Stimulated activated naive CD8-positive, alpha-beta T cell treated with anti-CD3 and anti-CD28 coated beads, Interleukin-15, amount 100 ng/mL, for 72 hours (primary cell): ENCODE data around the gene OR6C6.
"Not testable (repeated sequence)": the region's sequence is repeated elsewhere in the genome, so short reads cannot be mapped to it uniquely, and the experiment has no call there.

Source experiments
- ATAC-seq: fragments of 150-1000 bp; cut with Tn5 transposase; 2 replicates; pipeline ENCODE4 v1.10.0; 2021; ENCODE audit warnings: mild to moderate bottlenecking, moderate library complexity
- DNase-seq, 2 donors: peaks; one replicate each; pipeline ENCODE4 v3.0.0; 2021 to 2022
- H3K27ac Mint-ChIP-seq, 2 donors: one replicate each; pipeline ENCODE4 v1.8.0; 2022; ENCODE audit warnings: mild to moderate bottlenecking in 2 of 2, mixed read lengths in 2 of 2, moderate library complexity in 2 of 2
- H3K27me3 Mint-ChIP-seq: one replicate; pipeline ENCODE4 v1.8.0; 2022; ENCODE audit warnings: mixed read lengths
- H3K4me1 Mint-ChIP-seq: one replicate; pipeline ENCODE4 v1.8.0; 2022; ENCODE audit warnings: mild to moderate bottlenecking, mixed read lengths
- H3K4me3 Mint-ChIP-seq, 2 donors: one replicate each; pipeline ENCODE4 v1.8.0; 2022; ENCODE audit warnings: mild to moderate bottlenecking in 2 of 2, mixed read lengths in 2 of 2, moderate library complexity in 1 of 2
- H3K9me3 Mint-ChIP-seq, 2 donors: one replicate each; pipeline ENCODE4 v1.8.0; 2022; ENCODE audit warnings: mixed read lengths in 2 of 2

OR6C6 gene

GRCh38 chr12:55296469-55296868 is at the start of gene OR6C6:
Gene OR6C6, minus strand, starts transcription at chr12:55296569. Its CDS starts 1,337 bp downstream, at chr12:55295232.
- no peak for DNase-seq
- ATAC-seq: no peak
- H3K27me3 Mint-ChIP-seq: peaks cover 22% of the 10 kb centered on the region
- no peak within 1 kb of the TSS for H3K4me3 Mint-ChIP-seq
- no peaks in the 10 kb centered on the region for H3K4me1 Mint-ChIP-seq
- no peak within 1 kb of the TSS for H3K27ac Mint-ChIP-seq
- peaks cover 0 to 4% of the 10 kb centered on the region in 2 donors for H3K9me3 Mint-ChIP-seq

GRCh38 chr12:55336002-55336401 is 39.6 kb upstream of the OR6C6 start:
- ATAC-seq: no peak
- Mint-ChIP-seq H3K4me3 (no peak overlapping the region), H3K9me3 (no peaks in the 10 kb centered on the region), H3K27me3 (peaks cover 34% of the 10 kb centered on the region), H3K27ac (no peak overlapping the region), H3K4me1 (no peaks in the 10 kb centered on the region)
- no peak for DNase-seq

DNA sequence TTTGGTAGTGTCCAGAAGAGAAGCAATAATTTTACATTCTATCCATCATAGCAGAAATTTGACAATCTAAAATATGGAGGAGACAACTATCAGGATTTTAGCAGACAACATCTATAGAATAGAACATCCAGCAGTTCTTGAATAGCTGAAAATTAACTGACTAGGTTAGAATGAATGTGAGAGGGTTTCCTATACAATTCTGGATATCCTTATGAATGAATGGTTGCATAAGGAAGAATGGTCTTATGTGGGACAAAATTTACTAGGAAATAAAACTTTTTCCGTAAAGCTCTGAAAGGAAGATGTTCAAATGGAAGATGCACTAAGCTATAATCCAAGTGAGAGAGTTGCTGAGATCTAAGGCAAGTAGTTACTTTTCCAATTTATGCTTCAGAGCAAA is 34.1 kb upstream of the OR6C6 start, which contains the start of gene OR6C3:
Gene OR6C3, plus strand, starts transcription at position 301 of the 400 bp plus-strand sequence. CDS start 955 bp downstream, outside the sequence.
- H3K27ac Mint-ChIP-seq: peak within 1 kb of the TSS in 1 of 2 donors; percentile 22
- peaks cover 15% of the 10 kb centered on the region for H3K27me3 Mint-ChIP-seq
- no peak within 1 kb of the TSS for H3K4me3 Mint-ChIP-seq
- no peaks in the 10 kb centered on the region for H3K9me3 Mint-ChIP-seq
- ATAC-seq: no peak
- no peak for DNase-seq
- H3K4me1 Mint-ChIP-seq: no peaks in the 10 kb centered on the region

GRCh38 chr12:55325801-55326200 is 29.4 kb upstream of the OR6C6 start:
- not testable (repeated sequence) for ATAC-seq, H3K27ac Mint-ChIP-seq, H3K9me3 Mint-ChIP-seq, DNase-seq, H3K4me3 Mint-ChIP-seq, H3K4me1 Mint-ChIP-seq
- peaks cover 16% of the 10 kb centered on the region for H3K27me3 Mint-ChIP-seq

GRCh38 chr12:55320201-55320600 is 23.8 kb upstream of the OR6C6 start:
- H3K4me1 Mint-ChIP-seq: no peaks in the 10 kb centered on the region
- peaks cover 22% of the 10 kb centered on the region for H3K27me3 Mint-ChIP-seq
- ATAC-seq: no peak
- no peak overlapping the region for H3K27ac Mint-ChIP-seq
- DNase-seq: no peak
- no peak overlapping the region for H3K4me3 Mint-ChIP-seq
- no peaks in the 10 kb centered on the region for H3K9me3 Mint-ChIP-seq

DNA sequence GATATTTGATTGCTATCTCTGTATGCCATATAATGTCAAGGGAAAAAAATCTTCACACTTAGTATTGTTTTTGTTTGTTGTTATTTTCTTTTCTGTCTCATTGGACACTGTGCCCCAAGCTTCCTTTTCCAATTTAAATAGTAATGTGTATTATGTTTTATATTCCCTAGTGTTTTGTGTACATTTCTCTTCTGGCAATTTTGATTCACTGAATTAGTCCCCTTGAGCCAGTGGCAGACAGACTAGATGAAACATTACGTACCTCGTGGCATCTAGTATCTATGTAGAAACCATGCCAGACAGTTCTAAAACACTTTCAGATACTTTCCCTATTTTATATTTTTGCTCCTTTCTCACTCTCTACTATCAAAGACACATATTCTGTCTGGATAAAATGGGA is 17.7 kb upstream of the OR6C6 start, which contains the start of gene OR6C1:
Gene OR6C1, plus strand, starts transcription at position 301 of the 400 bp plus-strand sequence. CDS start 6,257 bp downstream, outside the sequence.
- H3K27me3 Mint-ChIP-seq: peaks cover 14% of the 10 kb centered on the region
- no peak within 1 kb of the TSS for H3K27ac Mint-ChIP-seq
- ATAC-seq (no peak), DNase-seq (no peak)
- no peak within 1 kb of the TSS for H3K4me3 Mint-ChIP-seq
- no peaks in the 10 kb centered on the region for H3K9me3 Mint-ChIP-seq
- H3K4me1 Mint-ChIP-seq: no peaks in the 10 kb centered on the region

GRCh38 chr12:55289999-55290398 is 6.4 kb downstream of the OR6C6 start:
- DNase-seq (no peak), ATAC-seq (no peak)
- Mint-ChIP-seq H3K27ac (no peak overlapping the region), H3K4me3 (no peak overlapping the region), H3K9me3 (no peaks in the 10 kb centered on the region), H3K27me3 (peaks cover 18% of the 10 kb centered on the region), H3K4me1 (no peaks in the 10 kb centered on the region)

DNA sequence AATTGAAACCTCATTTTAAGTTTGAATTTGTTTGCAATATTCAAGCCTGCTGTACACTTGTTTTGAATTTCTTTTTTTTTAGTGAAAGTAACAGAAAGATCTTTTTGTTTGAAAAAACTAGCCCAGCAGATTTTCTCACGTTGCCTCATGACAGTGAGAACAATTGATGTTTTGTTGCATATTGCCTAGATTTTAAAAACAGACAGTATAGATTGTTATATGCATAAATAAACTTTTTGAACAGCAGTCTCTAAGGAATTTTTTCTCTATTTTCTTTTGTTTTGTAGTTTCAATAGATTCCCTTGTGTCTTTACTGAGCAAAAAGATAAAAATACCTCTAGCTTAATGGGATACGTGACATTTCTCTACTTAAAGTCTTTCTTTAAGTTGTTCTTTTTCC is 15.4 kb downstream of the OR6C6 start:
- H3K27ac Mint-ChIP-seq: no peak overlapping the region
- no peak overlapping the region for H3K4me3 Mint-ChIP-seq
- peaks cover 27% of the 10 kb centered on the region for H3K27me3 Mint-ChIP-seq
- no peaks in the 10 kb centered on the region for H3K9me3 Mint-ChIP-seq
- DNase-seq (no peak), ATAC-seq (no peak)
- no peaks in the 10 kb centered on the region for H3K4me1 Mint-ChIP-seq

DNA sequence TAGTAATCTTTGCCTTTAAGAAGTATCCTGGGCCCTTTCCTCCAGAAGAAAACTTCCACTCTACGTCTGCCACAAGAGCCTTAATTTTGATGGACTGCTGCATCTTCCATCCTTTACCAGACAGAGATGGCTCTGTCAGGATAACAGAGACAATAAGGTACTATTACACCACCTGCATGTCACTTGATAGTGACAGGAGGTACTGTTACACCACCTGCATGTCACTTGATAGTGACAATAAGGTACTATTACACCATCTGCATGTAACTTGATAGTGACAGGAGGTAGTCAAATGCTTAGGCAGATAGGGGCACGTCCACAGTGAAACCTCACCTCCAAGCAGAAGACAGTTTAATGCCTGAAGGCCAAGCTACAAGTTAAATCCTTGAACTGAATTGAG is 38.1 kb downstream of the OR6C6 start:
- Mint-ChIP-seq H3K4me3 (no peak overlapping the region), H3K4me1 (no peaks in the 10 kb centered on the region), H3K9me3 (no peaks in the 10 kb centered on the region), H3K27ac (no peak overlapping the region), H3K27me3 (peaks cover 7% of the 10 kb centered on the region)
- ATAC-seq: no peak
- no peak for DNase-seq

DNA sequence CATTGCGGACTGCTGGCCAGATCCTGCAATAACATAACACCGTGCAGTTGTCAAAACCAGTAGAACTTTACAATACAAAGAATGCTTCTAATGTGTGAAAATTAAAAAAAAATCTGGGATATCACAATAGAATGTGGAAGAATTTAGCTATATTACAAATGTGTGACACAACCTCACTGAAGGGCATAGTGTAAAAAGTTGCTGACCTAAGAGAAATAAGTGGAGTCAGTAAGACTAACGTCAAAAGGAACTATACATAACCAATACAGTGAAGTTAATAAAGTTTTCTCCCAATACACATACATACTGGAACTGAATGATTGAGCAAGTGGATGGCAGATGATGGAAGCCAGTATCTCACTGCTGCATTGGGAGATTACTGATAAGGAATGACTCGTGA is 39.5 kb downstream of the OR6C6 start:
- H3K27me3 Mint-ChIP-seq: peaks cover 7% of the 10 kb centered on the region
- H3K4me3 Mint-ChIP-seq: no peak overlapping the region
- H3K9me3 Mint-ChIP-seq: no peaks in the 10 kb centered on the region
- DNase-seq (no peak), ATAC-seq (no peak)
- H3K4me1 Mint-ChIP-seq: no peaks in the 10 kb centered on the region
- H3K27ac Mint-ChIP-seq: no peak overlapping the region

DNA sequence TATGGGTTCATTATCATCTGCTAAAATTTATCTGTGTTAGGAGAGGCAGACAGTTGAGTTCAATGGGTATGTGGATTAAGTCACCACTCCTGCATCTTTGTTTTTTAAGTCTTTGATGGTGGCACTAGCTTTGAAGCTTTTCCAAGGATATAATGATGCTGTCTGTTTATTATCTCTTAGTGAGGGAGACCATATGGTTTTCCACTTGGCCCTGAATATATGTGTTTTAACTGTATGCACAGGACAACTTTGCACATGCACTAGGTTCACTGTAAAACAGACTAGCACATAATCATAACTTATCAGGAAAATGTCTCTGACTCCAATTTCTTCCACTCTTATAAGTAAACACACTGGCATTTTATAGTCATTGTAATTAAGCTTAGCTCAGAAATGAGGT is 43.1 kb downstream of the OR6C6 start:
- DNase-seq (no peak), ATAC-seq (no peak)
- no peak overlapping the region for H3K4me3 Mint-ChIP-seq
- H3K9me3 Mint-ChIP-seq: no peaks in the 10 kb centered on the region
- no peaks in the 10 kb centered on the region for H3K4me1 Mint-ChIP-seq
- H3K27ac Mint-ChIP-seq: no peak overlapping the region
- H3K27me3 Mint-ChIP-seq: peaks cover 18% of the 10 kb centered on the region

DNA sequence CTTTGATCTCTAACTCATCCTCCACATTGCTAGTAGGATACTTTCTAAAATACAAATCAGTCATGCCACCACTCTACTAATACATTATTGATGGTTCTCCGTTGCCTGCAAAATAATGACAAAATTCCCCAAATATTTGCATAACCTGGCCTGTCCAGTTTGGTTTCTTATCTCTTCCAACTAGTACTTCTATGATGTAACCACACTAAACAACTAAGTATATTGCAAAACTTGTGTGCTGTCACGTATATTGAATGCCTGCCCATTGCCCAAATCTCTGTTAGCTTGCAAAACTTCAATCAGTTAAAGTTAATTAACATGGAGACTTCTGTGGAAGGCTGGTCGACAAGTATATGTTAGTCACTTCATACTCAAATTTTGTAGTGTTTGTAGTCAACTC is 45.4 kb downstream of the OR6C6 start:
- Mint-ChIP-seq H3K4me3 (no peak overlapping the region), H3K9me3 (no peaks in the 10 kb centered on the region), H3K27me3 (peaks cover 31% of the 10 kb centered on the region)

DNA sequence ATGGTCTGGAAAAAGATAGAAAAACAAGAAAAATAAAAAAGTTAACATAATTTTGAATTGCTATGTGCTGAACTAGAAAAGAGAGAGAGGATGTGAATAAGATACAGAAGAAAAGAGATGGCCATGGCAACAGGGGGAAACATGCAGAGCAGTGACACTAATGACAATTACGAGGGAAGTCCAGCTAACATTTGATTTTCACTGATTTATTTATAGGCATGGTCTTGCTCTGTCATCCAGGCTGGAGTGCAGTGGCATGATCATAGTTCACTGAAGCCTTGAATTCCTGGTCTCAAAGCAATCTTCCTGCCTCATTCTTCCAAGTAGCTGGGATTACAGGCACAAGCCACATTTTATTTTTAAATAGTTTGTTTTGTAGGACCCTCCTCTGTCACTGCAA is 50.2 kb downstream of the OR6C6 start:
- no peak for ATAC-seq
- Mint-ChIP-seq H3K4me1 (no peaks in the 10 kb centered on the region), H3K27me3 (peaks cover 33% of the 10 kb centered on the region), H3K27ac (no peak overlapping the region), H3K9me3 (no peaks in the 10 kb centered on the region), H3K4me3 (no peak overlapping the region)
- no peak for DNase-seq

More for the DNA sequence above, 45.4 kb downstream of the OR6C6 start:
- no peak for ATAC-seq
- no peak for DNase-seq
- Mint-ChIP-seq H3K4me1 (no peaks in the 10 kb centered on the region), H3K27ac (no peak overlapping the region)

DNA sequence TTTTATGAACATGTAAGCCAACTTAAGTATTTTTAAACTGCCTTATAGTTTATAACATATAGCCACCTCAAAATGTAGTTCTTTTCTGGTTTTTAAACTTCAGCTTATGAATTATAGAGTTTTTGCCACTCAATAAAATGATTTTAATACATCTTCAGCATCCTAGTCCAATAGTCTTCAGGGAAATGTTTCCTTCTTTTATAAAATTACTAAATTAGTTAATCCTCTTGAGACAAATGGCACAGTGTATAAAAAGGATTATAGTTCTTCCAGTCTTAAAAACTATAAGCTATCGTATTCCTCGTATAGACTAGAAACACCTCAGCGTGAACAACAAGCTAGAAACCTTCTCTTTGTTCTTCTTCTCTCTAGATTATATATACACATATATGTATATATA is 52.1 kb downstream of the OR6C6 start, which contains the start of gene OR6C74:
Gene OR6C74, plus strand, starts transcription at position 301 of the 400 bp plus-strand sequence. CDS start 2,679 bp downstream, outside the sequence.
- no peak for ATAC-seq
- Mint-ChIP-seq H3K27ac (no peak within 1 kb of the TSS), H3K4me1 (no peaks in the 10 kb centered on the region), H3K9me3 (no peaks in the 10 kb centered on the region), H3K27me3 (peaks cover 27% of the 10 kb centered on the region), H3K4me3 (no peak within 1 kb of the TSS)
- DNase-seq: no peak
